H1 (cell line): Measurements from ENCODE around the gene ITGB4. TPM values are rescaled to one million over a fixed set of nuclear protein-coding genes. Genes with fewer than 3 reads are reported as not detected.

Experiments
- CTCF ChIA-PET: fragments of 300-600 bp; sonication (Branson Sonifier 250); formaldehyde crosslinking; loops from one replicate; lab custom pipeline; 2021; ENCODE audit not compliant: partially characterized antibody; lab: Charles Lee
- POLR2A ChIA-PET: fragments of 300-600 bp; sonication (Branson Sonifier 250); formaldehyde crosslinking; loops from one replicate; lab custom pipeline; 2021; ENCODE audit warnings: inconsistent platforms; ENCODE audit not compliant: partially characterized antibody; lab: Charles Lee
- DNase-seq, 2 experiments: peaks; one replicate each; pipeline versions ENCODE4 v3.0.0 to v3.0.0-alpha.2; 2010 to 2022; ENCODE audit warnings: low spot score in 2 of 2, low read depth in 1 of 2, mixed read lengths in 1 of 2
- FAIRE-seq: peaks from 2 replicates; lab custom pipeline; 2011; peaks lifted over from hg19 to GRCh38; lab: Jason Lieb, UNC
- H2AFZ ChIP-seq: 2 replicates; pipeline ENCODE4 v1.8.1; 2012; ENCODE audit warnings: low read length, inconsistent platforms
- H2AK5ac ChIP-seq: 2 replicates; pipeline ENCODE4 v1.6.1; 2013; ENCODE audit warnings: low read depth, low read length
- H2BK120ac ChIP-seq: replicated peaks from 2 replicates; pipeline ENCODE3; 2013; ENCODE audit warnings: low read depth, low read length, inconsistent platforms
- H2BK12ac ChIP-seq: 2 replicates; pipeline ENCODE4 v1.6.1; 2013; ENCODE audit warnings: low read depth, low read length
- H2BK15ac ChIP-seq: 2 replicates; pipeline ENCODE4 v1.6.1; 2013; ENCODE audit warnings: low read length
- H2BK20ac ChIP-seq: 2 replicates; pipeline ENCODE4 v1.6.1; 2013; ENCODE audit warnings: low read length
- H2BK5ac ChIP-seq: 2 replicates; pipeline ENCODE4 v1.6.1; 2013; ENCODE audit warnings: low read depth, low read length
- H3K14ac ChIP-seq: 2 replicates; pipeline ENCODE4 v1.6.1; 2013; ENCODE audit warnings: inconsistent platforms; ENCODE audit not compliant: insufficient read length
- H3K18ac ChIP-seq: 2 replicates; pipeline ENCODE4 v1.6.1; 2013; ENCODE audit warnings: low read length; ENCODE audit errors: extremely low read depth
- H3K23ac ChIP-seq: 2 replicates; pipeline ENCODE4 v1.6.1; 2013; ENCODE audit warnings: inconsistent platforms; ENCODE audit not compliant: insufficient read length
- H3K23me2 ChIP-seq: 2 replicates; pipeline ENCODE4 v1.6.1; 2013; ENCODE audit warnings: low read depth, low read length
- H3K27ac ChIP-seq: 2 replicates; pipeline ENCODE4 v1.6.1; 2011; ENCODE audit warnings: low read depth, low read length, inconsistent platforms
- H3K27me3 ChIP-seq, 4 experiments: replicated peaks in 1 of 4; 1 replicate in 1 of 4; 2 replicates in 3 of 4; pipeline versions ENCODE4 v1.6.1 to v1.8.1; 2011 to 2013; ENCODE audit warnings: low read length in 3 of 4, mild to moderate bottlenecking in 3 of 4, inconsistent platforms in 2 of 4, mixed read lengths in 2 of 4, moderate library complexity in 1 of 4; ENCODE audit not compliant: control insufficient read depth in 3 of 4, insufficient read depth in 3 of 4; ENCODE audit errors: extremely low read depth in 1 of 4
- H3K36me3 ChIP-seq, 4 experiments: 2 replicates each; pipeline versions ENCODE4 v1.6.1 to v1.8.1; 2011 to 2013; ENCODE audit warnings: mild to moderate bottlenecking in 4 of 4, low read length in 3 of 4, moderate library complexity in 2 of 4, control low read depth in 1 of 4, inconsistent platforms in 1 of 4; ENCODE audit not compliant: insufficient read depth in 4 of 4, control insufficient read depth in 2 of 4
- H3K4ac ChIP-seq: replicated peaks from 2 replicates; pipeline ENCODE3; 2013; ENCODE audit warnings: low read length, low read depth, mixed read lengths, inconsistent platforms; ENCODE audit not compliant: insufficient read length
- H3K4me1 ChIP-seq, 4 experiments: replicated peaks in 1 of 4; 1 replicate in 1 of 4; 2 replicates in 3 of 4; pipeline versions ENCODE4 v1.6.1 to v1.8.1; 2011 to 2013; ENCODE audit warnings: low read length in 3 of 4, inconsistent platforms in 2 of 4, mixed read lengths in 1 of 4; ENCODE audit not compliant: insufficient read depth in 4 of 4, control insufficient read depth in 3 of 4
- H3K4me2 ChIP-seq, 2 experiments: 2 replicates each; pipeline versions ENCODE4 v1.6.1 to v1.8.1; 2011 to 2013; ENCODE audit warnings: low read depth in 2 of 2, low read length in 2 of 2, control low read depth in 1 of 2, inconsistent platforms in 1 of 2, mild to moderate bottlenecking in 1 of 2; ENCODE audit not compliant: insufficient read depth in 1 of 2
- H3K4me3 ChIP-seq, 4 experiments: fragments of 200-600, 300-600 bp in 1 of 4; sonication (generic), shearing (Covaris generic), sonication (Bioruptor Twin) in 1 of 4; 2 replicates each; pipeline versions ENCODE4 v1.5.1 to v1.8.1; 2011 to 2016; ENCODE audit warnings: low read length in 4 of 4, low read depth in 3 of 4, control low read depth in 2 of 4, inconsistent platforms in 2 of 4, mild to moderate bottlenecking in 2 of 4, mixed read lengths in 1 of 4, moderate library complexity in 1 of 4; ENCODE audit not compliant: insufficient read depth in 2 of 4; ENCODE audit errors: extremely low read depth in 1 of 4
- H3K56ac ChIP-seq: replicated peaks from 2 replicates; pipeline ENCODE3; 2013; ENCODE audit warnings: low read depth, mild to moderate bottlenecking, mixed read lengths, low read length, inconsistent platforms; ENCODE audit not compliant: insufficient read length
- H3K79me1 ChIP-seq: 2 replicates; pipeline ENCODE4 v1.6.1; 2013; ENCODE audit warnings: low read depth, low read length, control low read depth
- H3K79me2 ChIP-seq, 2 experiments: 2 replicates each; pipeline versions ENCODE4 v1.6.1 to v1.8.1; 2012 to 2013; ENCODE audit warnings: low read length in 2 of 2, mild to moderate bottlenecking in 2 of 2, inconsistent platforms in 1 of 2; ENCODE audit not compliant: insufficient read depth in 2 of 2, control insufficient read depth in 1 of 2
- H3K9ac ChIP-seq, 4 experiments: replicated peaks in 1 of 4; 1 replicate in 1 of 4; 2 replicates in 3 of 4; pipeline versions ENCODE4 v1.6.1 to v1.8.1; 2011 to 2013; ENCODE audit warnings: low read depth in 3 of 4, low read length in 3 of 4, control low read depth in 2 of 4, mild to moderate bottlenecking in 2 of 4, moderate library complexity in 2 of 4, inconsistent platforms in 1 of 4; ENCODE audit errors: extremely low read depth in 1 of 4
- H3K9me3 ChIP-seq, 2 experiments: 2 replicates each; pipeline versions ENCODE4 v1.6.1 to v1.8.1; 2012 to 2013; ENCODE audit warnings: mild to moderate bottlenecking in 2 of 2, moderate library complexity in 2 of 2, control low read depth in 1 of 2, inconsistent platforms in 1 of 2, low read depth in 1 of 2, low read length in 1 of 2, mixed read lengths in 1 of 2; ENCODE audit not compliant: insufficient read depth in 2 of 2
- H4K20me1 ChIP-seq, 2 experiments: replicated peaks in 1 of 2; 2 replicates each; pipeline versions ENCODE3 to v1.8.1; 2011 to 2013; ENCODE audit warnings: inconsistent platforms in 2 of 2, low read length in 2 of 2, mild to moderate bottlenecking in 1 of 2; ENCODE audit not compliant: insufficient read depth in 2 of 2, control insufficient read depth in 1 of 2
- H4K5ac ChIP-seq: 2 replicates; pipeline ENCODE4 v1.6.1; 2013; ENCODE audit warnings: low read length, low read depth, mixed read lengths, inconsistent platforms; ENCODE audit not compliant: insufficient read length
- H4K8ac ChIP-seq: 2 replicates; pipeline ENCODE4 v1.8.0; 2013; ENCODE audit warnings: mild to moderate bottlenecking, moderate library complexity, low read length, inconsistent platforms; ENCODE audit not compliant: insufficient read depth; ENCODE audit errors: extremely low read depth
- H4K91ac ChIP-seq: replicated peaks from 2 replicates; pipeline ENCODE3; 2013; ENCODE audit warnings: low read length, mixed read lengths, inconsistent platforms; ENCODE audit not compliant: insufficient read length
- EP300 ChIP-seq, 2 experiments: IDR thresholded peaks; 1 replicate in 1 of 2; 2 replicates in 1 of 2; pipeline ENCODE4 v1.6.1; 2011 to 2012; ENCODE audit warnings: low read depth in 2 of 2, low read length in 2 of 2, mild to moderate bottlenecking in 2 of 2, borderline replicate concordance in 1 of 2, inconsistent platforms in 1 of 2, moderate library complexity in 1 of 2
- NRF1 ChIP-seq: IDR thresholded peaks from 2 replicates; pipeline ENCODE4 v1.6.1; 2011; ENCODE audit warnings: mild to moderate bottlenecking, low read depth, low read length, improper control_type of control experiment
- SUZ12 ChIP-seq: fragments of 200-600 bp; sonication (generic); IDR thresholded peaks from 2 replicates; pipeline ENCODE4 v1.6.1; 2012; ENCODE audit warnings: mild to moderate bottlenecking, inconsistent platforms, low read length, moderate library complexity, mixed read lengths
- TAF7 ChIP-seq: optimal IDR thresholded peaks from 2 replicates; pipeline ENCODE3; 2011; ENCODE audit warnings: low read depth, mild to moderate bottlenecking, inconsistent platforms, low read length, moderate library complexity, borderline replicate concordance
- WGBS, 2 experiments: shearing (Covaris generic) in 1 of 2; methylation state at CpG; one replicate each; pipeline versions ENCODE4 v1.1.6 to v1.1.7; 2013 to 2015; ENCODE audit warnings: low lambda C conversion rate in 2 of 2, mixed read lengths in 2 of 2, inconsistent platforms in 1 of 2, low coverage in 1 of 2, missing lambda C conversion rate in 1 of 2; ENCODE audit not compliant: insufficient replicate concordance in 2 of 2, insufficient coverage in 1 of 2, insufficient read length in 1 of 2; ENCODE audit errors: extremely low coverage in 1 of 2, missing lambda C conversion rate in 1 of 2; 5-methylcytosine and 5-hydroxymethylcytosine counted together
- polyA plus RNA-seq, 7 experiments: library from polyadenylated mRNA; depleted of rRNA in 3 of 7; stranded (reverse) in 5 of 7; unstranded in 2 of 7; fragments of >200 nt in 5 of 7; fragments of 200-250 nt in 2 of 7; gene quantifications; 1 replicate in 5 of 7; 2 replicates in 1 of 7; 4 replicates in 1 of 7; pipeline versions ENCODE4 v1.2.1 to v1.2.3, GENCODE V29; 2011 to 2013; ENCODE audit warnings: missing spikeins in 2 of 7, mixed read lengths in 2 of 7
- total RNA-seq: library from RNA; stranded (reverse); fragmentation: NEBNext Ultra II Directional; extraction: Animal tissue kit (Norgen Biotek cat#: 25700); gene quantifications from 2 replicates; pipeline ENCODE4 v1.2.1, GENCODE V29; 2021

The ITGB4 gene
- total and polyA plus RNA-seq, 2 of the 8 experiments (the other 6 are each of a cell fraction or from before 2014, with no cell fraction given): 5.2 to 5.6 TPM

GRCh38 chr17:75681289-75681688, 40.0 kb upstream of the ITGB4 start:
- peaks cover 2 to 61% of the 10 kb centered on the region in 2 experiments; a peak in 2 of 4 replicates for H3K79me2 ChIP-seq
- H3K79me1 ChIP-seq: peaks cover 19% of the 10 kb centered on the region
- H3K18ac ChIP-seq: no peak overlapping the region
- DNase-seq (no peak), FAIRE-seq (no peak)
- no peak for TF ChIP-seq NRF1
- no peak for TF ChIP-seq EP300 (IDR thresholded peaks at IDR 0.05; ENCODE audit: borderline replicate concordance in 1 of 2, low read depth in 2 of 2, low read length in 2 of 2)
- TF ChIP-seq SUZ12: no peak
- no peak for TF ChIP-seq TAF7
- no peaks in the 10 kb centered on the region for H3K9me3 ChIP-seq
- no peak overlapping the region for H2BK120ac ChIP-seq
- no peak overlapping the region for H4K91ac ChIP-seq
- H3K27me3 ChIP-seq: no peaks in the 10 kb centered on the region
- H4K5ac ChIP-seq: no peak overlapping the region
- POLR2A ChIA-PET: interaction anchor here (2.4 to 5.0 kb wide), 3 partner anchors 10 to 24 kb away, joined by 7 to 26 read pairs (median 19); partner anchors contain the start of genes RECQL5 and SAP30BP
- H2AFZ ChIP-seq: no peak overlapping the region
- H2BK20ac ChIP-seq: no peak overlapping the region
- H3K56ac ChIP-seq: no peak overlapping the region
- no peak overlapping the region for H3K4me3 ChIP-seq
- CTCF ChIA-PET: interaction anchor here (0.7 to 4.9 kb wide), 8 partner anchors 8 to 83 kb away, joined by 3 to 40 read pairs (median 6); no protein-coding TSS in a partner anchor
- no peak overlapping the region for H2AK5ac ChIP-seq
- WGBS, 2 experiments: 95% methylated on average over 3 of the region's 3 CpGs; no CpG with 5 or more reads in 1 of the 2 experiments
- peaks cover 0 to 10% (median 5%) of the 10 kb centered on the region in 4 experiments; a peak in 4 of 8 replicates for H3K36me3 ChIP-seq
- H3K23ac ChIP-seq: no peak overlapping the region
- no peak overlapping the region for H4K8ac ChIP-seq
- H3K4ac ChIP-seq: no peak overlapping the region
- no peaks in the 10 kb centered on the region for H3K4me1 ChIP-seq
- H3K9ac ChIP-seq: no peak overlapping the region
- H3K14ac ChIP-seq: no peak overlapping the region
- H3K4me2 ChIP-seq: no peak overlapping the region
- no peak overlapping the region for H3K27ac ChIP-seq
- H2BK15ac ChIP-seq: no peak overlapping the region
- no peak overlapping the region for H2BK12ac ChIP-seq
- H2BK5ac ChIP-seq: no peak overlapping the region
- H4K20me1 ChIP-seq: peaks cover 7 to 11% of the 10 kb centered on the region in 2 experiments
- H3K23me2 ChIP-seq: no peaks in the 10 kb centered on the region
